Tongue (tissue), 2 donors: ENCODE measurements around the gene BRI3BP. TPM values are rescaled to one million over a fixed set of nuclear protein-coding genes. Genes with fewer than 3 reads are reported as not detected.
A peak's percentile ranks its signal among the peaks of the same experiment; 100 is the strongest.
"Not testable (repeated sequence)": the region's sequence is repeated elsewhere in the genome, so short reads cannot be mapped to it uniquely, and the experiment has no call there.

Experiments
- DNase-seq: peaks from one replicate; pipeline ENCODE4 v3.0.0-alpha.2; 2015
- total RNA-seq: library from RNA; depleted of rRNA; stranded (reverse); fragments of >200 nt; gene quantifications from one replicate; pipeline ENCODE4 v1.2.3, GENCODE V29; 2014

The BRI3BP gene
- total RNA-seq, 1 donor from 2014 or later: 5.5 TPM

- DNase-seq: no peak
Observed at GRCh38 chr12:124975276-124975675, 18.2 kb upstream of the BRI3BP start.

GRCh38 chr12:124976999-124977398 is 16.4 kb upstream of the BRI3BP start:
- DNase-seq: no peak

GRCh38 chr12:124979568-124979967 is 13.9 kb upstream of the BRI3BP start:
- DNase-seq: no peak

- no peak for DNase-seq
Observed at GRCh38 chr12:124980098-124980892, 13.2 kb upstream of the BRI3BP start.

GRCh38 chr12:124986876-124987275 is 6.6 kb upstream of the BRI3BP start:
- DNase-seq: not testable (repeated sequence)

GRCh38 chr12:124992874-124993625 is 395 bp upstream of the BRI3BP start:
- DNase-seq: peak; percentile 54

GRCh38 chr12:124994437-124994975 is 1.1 kb downstream of the BRI3BP start:
- no peak for DNase-seq

- DNase-seq: no peak
Observed at GRCh38 chr12:124995200-124995961, 1.9 kb downstream of the BRI3BP start.

GRCh38 chr12:124998705-124999104 is 5.3 kb downstream of the BRI3BP start:
- no peak for DNase-seq

- no peak for DNase-seq
Observed at GRCh38 chr12:125001636-125002035, 8.2 kb downstream of the BRI3BP start.

- no peak for DNase-seq
Observed at GRCh38 chr12:125003021-125003420, 9.6 kb downstream of the BRI3BP start.

GRCh38 chr12:125004621-125005020 is 11.2 kb downstream of the BRI3BP start:
- DNase-seq: no peak

GRCh38 chr12:125005652-125006051 is 12.2 kb downstream of the BRI3BP start:
- no peak for DNase-seq

GRCh38 chr12:125006365-125006764 is 12.9 kb downstream of the BRI3BP start:
- no peak for DNase-seq

- no peak for DNase-seq
Observed at GRCh38 chr12:125013816-125014442, 20.5 kb downstream of the BRI3BP start.

- no peak for DNase-seq
Observed at GRCh38 chr12:125014526-125014925, 21.1 kb downstream of the BRI3BP start.

- peak; percentile 27 for DNase-seq
Observed at GRCh38 chr12:125015680-125016310, 22.4 kb downstream of the BRI3BP start.

GRCh38 chr12:125017801-125018200 is 24.4 kb downstream of the BRI3BP start:
- no peak for DNase-seq

- no peak for DNase-seq
Observed at GRCh38 chr12:125018356-125018755, 24.9 kb downstream of the BRI3BP start.

- no peak for DNase-seq
Observed at GRCh38 chr12:125021096-125021495, 27.7 kb downstream of the BRI3BP start.

- DNase-seq: no peak
Observed at GRCh38 chr12:125021771-125022170, 28.3 kb downstream of the BRI3BP start.

- no peak for DNase-seq
Observed at GRCh38 chr12:125023065-125023464, 29.6 kb downstream of the BRI3BP start.
